HG02623 (cell line): ENCODE results near the gene DGKD.

Source experiments
- ATAC-seq: cut with Tn5 transposase; IDR thresholded peaks from one replicate; pipeline ENCODE4 v1.9.1; 2021; ENCODE audit warnings: moderate library complexity; ENCODE audit not compliant: unreplicated experiment

Gene DGKD

DNA sequence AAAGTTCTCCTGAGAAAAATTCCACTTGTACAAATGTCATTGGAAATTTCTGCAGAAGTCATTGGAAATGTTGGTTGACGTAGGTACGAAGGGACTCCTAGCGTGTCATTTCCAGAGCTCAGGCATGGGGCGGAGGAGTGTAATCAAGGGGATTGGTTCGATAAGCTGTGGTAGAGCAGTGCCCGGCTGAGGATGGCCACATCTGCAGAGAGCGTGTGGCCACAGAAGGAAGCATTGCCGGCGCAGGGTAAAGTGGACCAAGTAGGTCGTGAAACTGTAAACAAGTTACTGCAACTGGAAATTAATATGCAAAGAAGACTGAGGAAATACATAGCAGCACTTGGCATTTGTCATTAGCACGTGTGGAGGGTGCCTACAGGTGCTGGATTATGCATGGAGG lies 101.8 kb downstream of the DGKD start:
- no peak for ATAC-seq

DNA sequence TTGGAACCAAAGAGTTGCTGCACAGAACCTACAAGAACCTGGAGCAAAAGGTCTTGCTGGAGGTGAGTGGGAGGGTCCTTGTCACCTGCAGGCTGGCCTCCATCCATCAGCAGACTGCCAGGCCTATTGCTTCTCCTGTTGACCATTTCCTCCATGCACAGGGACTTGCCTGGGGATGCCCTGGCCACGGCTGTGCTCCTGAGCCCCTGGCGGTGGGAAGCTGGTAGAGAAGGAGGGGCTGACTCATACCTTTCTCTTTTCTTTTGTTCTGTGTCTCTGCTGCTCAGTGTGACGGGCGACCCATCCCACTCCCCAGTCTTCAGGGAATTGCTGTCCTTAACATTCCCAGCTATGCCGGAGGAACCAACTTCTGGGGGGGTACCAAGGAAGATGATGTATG lies 102.6 kb downstream of the DGKD start:
- ATAC-seq, result no peak

GRCh38 chr2:233457356-233457755 lies 103.1 kb downstream of the DGKD start:
- ATAC-seq, result no peak

GRCh38 chr2:233458031-233458610 lies 103.8 kb downstream of the DGKD start:
- ATAC-seq, result no peak

GRCh38 chr2:233458826-233459225 lies 104.5 kb downstream of the DGKD start:
- ATAC-seq, result no peak

DNA sequence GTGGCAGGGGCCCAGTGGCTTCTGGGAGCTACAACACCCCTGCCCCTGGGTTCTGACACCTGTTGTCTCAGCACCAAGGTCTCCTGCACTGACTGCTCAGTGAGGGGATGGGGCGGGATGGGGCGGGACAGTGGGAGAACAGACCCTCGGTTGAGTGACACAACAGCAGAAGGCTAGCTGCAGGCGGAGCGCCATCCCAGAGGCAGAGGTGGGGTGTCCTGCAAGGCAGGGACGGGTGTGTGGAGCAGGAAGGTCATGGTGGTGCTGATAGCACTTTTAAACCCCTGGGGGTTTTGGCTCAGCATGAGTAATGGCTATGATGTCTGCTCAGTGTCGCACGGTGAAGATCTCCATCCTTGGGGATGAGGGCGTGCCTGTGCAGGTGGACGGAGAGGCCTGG lies 105.1 kb downstream of the DGKD start:
- no peak for ATAC-seq

- ATAC-seq, result no peak
These were observed 106.6 kb downstream of the DGKD start for GRCh38 chr2:233460726-233461441.

- ATAC-seq, result no peak
These were observed 107.2 kb downstream of the DGKD start for GRCh38 chr2:233461481-233461891.

DNA sequence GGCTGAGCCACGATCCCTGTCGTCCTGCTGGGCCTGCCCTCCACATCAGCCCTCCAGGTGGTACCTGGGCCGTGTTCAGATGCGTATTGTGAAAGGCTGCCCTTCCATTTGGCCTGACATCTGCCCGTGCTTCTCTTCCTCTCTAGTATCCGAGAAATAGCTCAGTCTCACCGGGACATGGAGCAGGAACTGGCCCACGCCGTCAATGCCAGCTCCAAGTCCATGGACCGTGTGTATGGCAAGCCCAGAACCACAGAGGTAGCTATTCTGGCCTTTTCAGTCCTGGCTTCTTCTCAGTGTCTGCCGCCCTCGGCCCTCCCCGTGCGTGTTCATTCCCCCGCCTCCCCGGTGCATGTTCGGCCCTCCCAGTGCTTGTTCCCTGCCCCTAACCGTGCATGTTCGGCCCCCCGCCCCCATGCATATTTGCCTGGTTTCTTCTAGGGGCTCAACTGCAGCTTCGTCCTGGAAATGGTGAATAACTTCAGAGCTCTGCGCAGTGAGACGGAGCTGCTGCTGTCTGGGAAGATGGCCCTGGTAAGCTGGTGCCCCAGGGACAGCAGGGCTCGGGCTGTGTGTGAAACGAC lies 108.0 kb downstream of the DGKD start:
- no peak for ATAC-seq

DNA sequence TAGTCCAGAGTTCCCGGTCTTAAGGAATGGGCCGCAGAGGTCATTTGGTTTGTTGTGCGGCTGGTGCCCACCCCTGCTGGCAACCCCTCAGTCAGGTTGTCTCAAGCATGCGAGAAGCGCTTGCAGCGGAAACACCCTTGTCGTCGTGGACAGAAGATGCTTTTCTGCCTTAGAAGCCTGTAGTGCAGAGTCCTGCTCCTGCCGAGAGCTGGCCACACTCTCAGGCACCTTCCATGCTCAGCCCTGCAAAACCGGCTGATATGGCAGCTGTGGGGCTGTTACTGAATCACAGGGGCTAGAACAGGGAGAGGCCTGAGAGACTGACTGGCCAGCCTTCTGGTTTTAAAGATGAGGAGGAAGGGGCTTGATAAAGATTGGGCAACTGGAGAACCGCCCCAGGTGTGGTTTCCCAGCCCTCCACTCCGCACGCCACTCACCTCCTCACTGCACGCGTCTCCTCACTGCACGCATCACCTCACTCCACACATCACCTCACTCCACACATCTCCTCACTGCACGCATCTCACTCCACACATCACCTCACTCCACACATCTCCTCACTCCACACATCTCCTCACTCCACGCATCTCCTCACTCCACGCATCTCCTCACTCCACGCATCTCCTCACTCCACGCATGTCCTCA lies 108.7 kb downstream of the DGKD start:
- no peak for ATAC-seq

DNA sequence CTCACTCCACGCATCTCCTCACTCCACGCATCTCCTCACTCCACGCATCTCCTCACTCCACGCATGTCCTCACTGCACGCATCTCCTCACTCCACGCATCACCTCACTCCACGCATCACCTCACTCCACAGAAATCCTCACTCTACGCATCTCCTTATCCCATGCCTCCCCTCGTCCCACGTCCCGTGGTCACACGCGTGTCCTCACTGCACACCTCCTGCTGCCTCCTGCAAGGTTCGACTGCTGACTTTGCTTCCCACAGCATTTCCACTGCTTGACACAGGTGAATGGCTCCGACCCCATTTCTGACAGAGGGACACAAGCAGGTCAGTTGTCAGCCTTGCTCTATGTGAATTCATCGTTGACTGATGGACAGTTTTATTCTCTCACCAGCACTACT lies 109.3 kb downstream of the DGKD start:
- no peak for ATAC-seq

- ATAC-seq, result no peak
These were observed 109.8 kb downstream of the DGKD start for GRCh38 chr2:233464056-233464455.

DNA sequence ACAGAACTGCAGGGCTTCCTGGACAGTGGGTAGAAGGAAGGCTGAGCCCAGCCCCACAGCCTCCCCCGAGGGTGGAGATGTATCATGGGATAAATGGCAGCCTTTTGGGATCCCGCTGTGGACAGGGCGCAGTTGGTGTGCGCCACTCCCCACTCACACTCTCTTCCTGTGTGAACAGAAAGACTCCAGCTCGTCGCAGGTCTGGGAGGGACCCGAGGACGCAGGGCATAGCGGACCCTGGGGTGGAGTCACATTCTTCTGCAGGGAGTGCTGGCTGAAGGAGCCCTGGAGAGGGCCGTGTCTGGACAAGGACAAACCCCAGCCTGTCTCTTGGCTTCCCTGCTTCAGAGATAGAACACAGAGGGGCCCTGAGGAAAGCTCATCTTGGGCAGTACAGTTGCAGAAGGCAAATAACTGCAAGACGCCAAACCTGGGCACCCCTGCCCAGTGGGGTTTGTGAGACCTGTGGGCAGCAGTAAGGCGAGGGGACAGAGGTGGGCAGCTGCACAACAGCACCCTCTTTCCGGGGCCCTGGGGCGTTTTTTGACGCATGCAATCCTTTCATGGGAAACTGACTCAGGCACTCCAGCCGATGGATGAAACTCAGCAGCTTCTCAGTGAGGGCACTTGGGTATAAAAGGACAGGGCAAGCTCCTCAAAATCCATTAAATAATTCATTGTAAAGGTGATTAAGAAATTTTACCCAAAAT lies 110.4 kb downstream of the DGKD start:
- no peak for ATAC-seq

- no peak for ATAC-seq
These were observed 112.8 kb downstream of the DGKD start for GRCh38 chr2:233466991-233467603.

- no peak for ATAC-seq
These were observed 113.9 kb downstream of the DGKD start for GRCh38 chr2:233468047-233468740.

- ATAC-seq, result no peak
These were observed 114.4 kb downstream of the DGKD start for GRCh38 chr2:233468741-233469110.

- no peak for ATAC-seq
These were observed 115.1 kb downstream of the DGKD start for GRCh38 chr2:233469261-233470010.

- ATAC-seq, result no peak
These were observed 115.9 kb downstream of the DGKD start for GRCh38 chr2:233470011-233470687.

DNA sequence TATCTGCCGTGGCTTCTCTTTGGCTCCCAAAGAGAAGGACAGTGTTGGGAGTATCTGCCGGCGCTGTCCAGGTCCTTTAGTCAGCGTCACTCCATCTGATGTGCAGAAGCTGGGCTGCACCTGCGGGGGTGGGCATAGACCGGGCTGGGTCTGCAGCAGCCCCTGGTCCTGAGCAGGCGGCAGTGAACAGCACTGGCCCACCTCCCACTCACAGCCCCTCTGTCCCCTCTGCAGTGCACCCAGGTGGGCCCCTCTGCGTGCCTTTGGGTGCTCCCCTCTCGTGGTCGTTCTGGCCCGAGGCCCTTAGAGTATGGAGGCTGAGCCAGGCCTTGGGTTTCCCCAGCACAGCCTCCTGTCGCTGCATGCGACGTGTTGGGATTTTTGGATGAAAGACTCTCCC lies 116.5 kb downstream of the DGKD start:
- no peak for ATAC-seq
